CD4-positive, alpha-beta T cell treated with Interleukin-21 for 1 hour (primary cell): Measurements from ENCODE around the gene CHRNG.
"Not testable (repeated sequence)": the region's sequence is repeated elsewhere in the genome, so short reads cannot be mapped to it uniquely, and the experiment has no call there.

Experiments used
- DNase-seq: peaks from one replicate; pipeline ENCODE4 v3.0.0-alpha.2; 2020

CHRNG gene

DNA sequence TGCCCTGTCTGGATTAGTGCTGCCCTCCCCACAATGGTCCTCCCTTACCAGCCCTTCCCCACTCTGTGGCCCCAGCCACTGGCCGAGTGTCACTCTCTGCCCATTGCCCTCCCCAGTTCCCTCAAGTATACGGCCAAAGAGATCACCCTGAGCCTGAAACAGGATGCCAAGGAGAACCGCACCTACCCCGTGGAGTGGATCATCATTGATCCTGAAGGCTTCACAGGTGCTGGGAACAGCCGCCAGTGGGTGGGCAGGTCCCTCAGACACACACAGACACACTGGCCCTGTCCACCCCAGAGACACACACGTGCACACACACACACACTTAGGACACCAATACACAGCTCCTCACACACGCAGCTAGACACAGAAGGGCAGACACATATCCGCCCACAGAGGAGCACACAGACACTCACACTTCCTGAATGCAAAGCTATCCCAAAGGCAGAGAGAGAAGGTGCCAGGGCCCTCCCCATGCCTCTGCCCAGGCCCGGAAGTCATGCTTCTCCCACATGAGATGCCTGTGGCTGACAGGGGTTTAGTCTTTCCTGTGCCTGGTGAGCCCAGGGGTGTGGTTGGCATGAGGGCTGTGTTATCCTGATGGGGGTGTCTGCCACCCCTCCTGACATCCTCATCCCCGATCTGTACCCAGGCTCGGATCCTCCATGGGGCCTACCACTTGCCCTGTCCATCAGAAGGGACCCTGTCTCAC lies 10.6 kb upstream of the CHRNG start:
- DNase-seq: no peak

GRCh38 chr2:232529806-232530547 lies 9.5 kb upstream of the CHRNG start:
- no peak for DNase-seq

GRCh38 chr2:232530626-232531260 lies 8.7 kb upstream of the CHRNG start:
- DNase-seq: no peak

DNA sequence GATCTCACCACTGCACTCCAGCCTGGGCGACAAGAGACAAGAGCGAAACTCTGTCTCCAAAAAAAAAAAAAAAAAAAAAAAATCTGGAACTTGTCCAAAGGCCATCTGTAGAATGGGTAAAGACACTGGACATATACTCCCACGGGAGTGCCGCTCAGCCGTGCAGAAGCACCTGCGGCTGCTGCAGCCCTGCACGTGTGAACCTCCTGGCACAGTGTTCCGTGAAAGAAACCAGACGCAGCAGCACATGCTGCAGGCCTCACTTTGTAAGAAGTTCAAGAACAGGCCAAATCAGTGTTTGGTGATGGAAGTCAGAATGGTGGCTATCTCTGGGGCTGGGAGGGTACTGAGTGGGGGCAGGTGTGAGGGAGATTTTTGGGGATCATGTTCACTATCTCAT lies 7.1 kb upstream of the CHRNG start:
- DNase-seq: no peak

DNA sequence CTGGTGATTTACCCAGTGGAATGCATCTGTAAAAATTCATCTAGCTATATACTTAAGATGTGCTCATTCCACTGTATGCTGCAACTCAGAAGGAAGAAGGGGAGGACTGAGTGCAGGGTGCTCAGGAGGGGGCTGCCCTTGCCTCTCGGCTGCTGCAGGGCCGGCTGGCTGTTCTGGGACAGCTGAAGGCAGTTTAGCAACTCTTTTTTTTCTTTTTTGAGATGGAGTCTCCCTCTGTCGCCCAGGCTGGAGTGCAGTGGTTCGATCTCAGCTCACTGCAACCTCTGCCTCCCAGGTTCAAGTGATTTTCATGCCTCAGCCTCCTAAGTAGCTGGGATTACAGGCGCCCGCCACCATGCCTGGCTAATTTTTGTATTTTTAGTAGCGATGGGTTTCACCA lies 6.7 kb upstream of the CHRNG start:
- DNase-seq: not testable (repeated sequence)

GRCh38 chr2:232533944-232534710 lies 5.4 kb upstream of the CHRNG start:
- DNase-seq: no peak

DNA sequence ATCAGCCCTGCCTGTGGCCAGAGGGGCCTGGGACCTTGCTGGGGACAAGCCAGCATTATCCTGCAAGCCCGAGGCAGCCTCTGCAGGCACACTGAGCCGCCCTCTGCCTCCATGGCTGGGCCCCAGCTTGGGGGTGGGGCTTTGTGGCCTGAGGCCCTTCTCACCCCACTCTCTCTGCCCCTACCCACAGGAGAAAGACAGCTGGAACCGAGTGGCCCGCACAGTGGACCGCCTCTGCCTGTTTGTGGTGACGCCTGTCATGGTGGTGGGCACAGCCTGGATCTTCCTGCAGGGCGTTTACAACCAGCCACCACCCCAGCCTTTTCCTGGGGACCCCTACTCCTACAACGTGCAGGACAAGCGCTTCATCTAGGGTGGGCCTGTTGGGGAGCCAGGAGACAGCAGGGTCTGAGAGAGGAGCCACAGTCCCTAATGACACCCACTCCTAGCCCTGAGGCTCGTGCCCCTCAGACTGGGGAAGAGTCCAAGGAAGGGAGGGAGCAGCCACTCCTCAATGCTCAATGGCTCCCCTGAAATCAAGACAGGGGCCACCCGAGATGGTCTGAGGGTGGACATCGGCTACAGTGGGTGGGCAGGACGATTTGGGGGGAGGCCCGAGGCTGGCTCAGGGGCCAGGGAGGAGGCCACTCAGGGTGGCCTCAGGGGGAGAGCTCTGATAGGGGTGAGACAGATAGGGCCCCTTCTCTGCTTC lies 4.4 kb upstream of the CHRNG start:
- no peak for DNase-seq

GRCh38 chr2:232535761-232536530 lies 3.5 kb upstream of the CHRNG start:
- no peak for DNase-seq

- no peak for DNase-seq
Measured at GRCh38 chr2:232537079-232537478, 2.4 kb upstream of the CHRNG start.

DNA sequence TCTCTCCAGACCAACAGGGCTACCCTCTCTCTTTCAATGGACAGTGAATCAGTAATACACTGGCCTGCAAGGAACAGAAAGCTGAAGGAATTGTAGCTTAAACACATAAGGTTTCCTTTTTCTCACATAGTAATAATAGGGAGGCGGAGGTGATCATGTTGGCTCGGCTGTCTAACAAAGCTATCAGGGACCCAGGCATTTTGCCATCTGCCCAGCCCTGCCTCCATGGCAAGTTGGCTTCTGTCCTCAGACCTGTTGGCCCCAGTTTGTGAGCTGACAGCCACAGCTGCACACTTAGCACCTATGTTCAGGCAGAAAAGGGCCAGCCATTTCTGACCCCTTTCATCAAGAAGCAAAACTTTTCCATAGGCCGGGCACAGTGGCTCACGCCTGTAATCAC lies 2.0 kb upstream of the CHRNG start:
- DNase-seq: no peak

- no peak for DNase-seq
Measured at GRCh38 chr2:232538671-232539070, 821 bp upstream of the CHRNG start.

DNA sequence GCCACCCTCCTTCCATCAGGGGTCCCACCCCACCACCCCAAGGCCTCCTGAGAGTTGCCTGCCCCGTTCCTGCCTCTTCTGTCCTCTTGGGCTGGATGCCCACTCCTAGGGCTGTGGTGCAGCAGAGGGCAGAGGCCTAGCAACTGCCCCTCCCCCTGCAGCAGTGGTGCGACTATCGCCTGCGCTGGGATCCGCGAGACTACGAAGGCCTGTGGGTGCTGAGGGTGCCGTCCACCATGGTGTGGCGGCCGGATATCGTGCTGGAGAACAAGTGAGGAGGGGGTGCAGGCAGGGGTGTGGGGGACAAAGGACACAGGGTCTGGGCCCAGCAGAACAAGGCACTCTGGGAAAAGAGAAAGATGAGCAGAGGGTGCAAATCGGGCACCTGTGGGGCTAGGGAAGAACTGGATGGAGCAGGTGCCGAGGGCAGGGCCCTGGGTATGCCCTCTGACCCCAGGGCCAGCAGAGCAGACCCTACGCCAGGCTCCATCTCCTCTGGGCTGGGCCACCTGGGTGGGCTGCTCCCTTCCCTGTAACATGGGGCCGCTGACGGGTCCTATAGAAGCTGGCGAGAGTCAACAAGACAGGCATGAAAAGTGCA lies 1.0 kb downstream of the CHRNG start:
- no peak for DNase-seq

DNA sequence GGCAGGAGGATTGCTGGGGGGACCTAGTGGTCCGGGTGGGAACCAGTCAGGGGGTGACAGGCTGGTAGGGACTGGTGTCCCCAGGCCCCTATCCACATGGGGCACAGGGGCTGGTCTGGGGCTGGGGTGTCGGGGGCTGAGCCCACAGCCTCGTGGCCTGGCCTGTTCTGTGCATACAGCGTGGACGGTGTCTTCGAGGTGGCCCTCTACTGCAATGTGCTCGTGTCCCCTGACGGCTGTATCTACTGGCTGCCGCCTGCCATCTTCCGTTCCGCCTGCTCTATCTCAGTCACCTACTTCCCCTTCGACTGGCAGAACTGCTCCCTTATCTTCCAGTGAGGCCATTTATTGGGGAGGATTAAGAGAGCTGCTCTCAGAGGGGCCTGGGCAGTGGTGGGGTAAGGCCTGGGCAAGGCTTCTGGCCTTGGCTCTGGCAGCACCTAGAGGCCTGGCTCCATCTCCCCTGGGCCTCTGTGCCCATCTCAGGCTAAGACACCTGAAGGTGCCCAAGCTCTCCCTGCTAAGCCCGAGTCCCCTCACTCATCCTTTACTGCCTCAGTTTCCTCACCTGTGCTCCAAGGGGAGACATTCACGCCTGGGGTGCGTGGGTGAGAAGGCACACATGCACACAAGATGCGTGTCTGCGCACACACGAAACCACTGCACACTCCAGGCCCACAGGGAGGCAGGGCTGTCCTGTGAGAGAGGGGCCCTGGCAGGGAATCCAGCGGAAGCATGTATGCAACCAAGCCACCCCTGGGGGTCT lies 1.9 kb downstream of the CHRNG start:
- no peak for DNase-seq

- no peak for DNase-seq
Measured at GRCh38 chr2:232541961-232542714, 2.6 kb downstream of the CHRNG start.

- no peak for DNase-seq
Measured at GRCh38 chr2:232542715-232543467, 3.4 kb downstream of the CHRNG start.

GRCh38 chr2:232543491-232543890 lies 4.0 kb downstream of the CHRNG start:
- DNase-seq: no peak

DNA sequence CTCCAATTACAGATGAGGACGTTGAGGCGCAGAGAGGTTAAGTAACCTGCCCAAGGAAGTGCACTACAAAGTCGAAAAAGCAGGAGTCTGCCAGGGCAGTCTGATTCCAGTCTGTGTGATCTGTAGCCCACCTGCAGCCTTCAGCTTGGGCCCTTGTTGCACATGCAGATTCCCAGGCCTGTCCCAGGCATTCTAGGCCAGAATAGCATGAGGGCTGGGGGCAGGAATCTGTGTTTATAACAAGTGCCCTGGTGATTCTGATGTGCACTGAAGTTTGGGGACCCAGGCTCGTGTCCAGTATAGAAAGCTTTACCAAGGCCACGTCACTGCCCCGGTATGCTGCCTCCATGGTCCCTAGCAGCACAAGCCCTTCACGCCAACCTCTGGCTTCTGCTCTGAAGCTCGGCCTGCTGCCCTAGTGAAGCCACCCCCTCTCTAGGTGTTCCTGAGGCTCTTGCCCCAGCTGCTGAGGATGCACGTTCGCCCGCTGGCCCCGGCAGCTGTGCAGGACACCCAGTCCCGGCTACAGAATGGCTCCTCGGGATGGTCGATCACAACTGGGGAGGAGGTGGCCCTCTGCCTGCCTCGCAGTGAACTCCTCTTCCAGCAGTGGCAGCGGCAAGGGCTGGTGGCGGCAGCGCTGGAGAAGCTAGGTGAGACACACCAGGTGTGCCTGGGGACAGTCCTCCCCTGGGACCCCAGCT lies 4.6 kb downstream of the CHRNG start:
- DNase-seq: no peak

DNA sequence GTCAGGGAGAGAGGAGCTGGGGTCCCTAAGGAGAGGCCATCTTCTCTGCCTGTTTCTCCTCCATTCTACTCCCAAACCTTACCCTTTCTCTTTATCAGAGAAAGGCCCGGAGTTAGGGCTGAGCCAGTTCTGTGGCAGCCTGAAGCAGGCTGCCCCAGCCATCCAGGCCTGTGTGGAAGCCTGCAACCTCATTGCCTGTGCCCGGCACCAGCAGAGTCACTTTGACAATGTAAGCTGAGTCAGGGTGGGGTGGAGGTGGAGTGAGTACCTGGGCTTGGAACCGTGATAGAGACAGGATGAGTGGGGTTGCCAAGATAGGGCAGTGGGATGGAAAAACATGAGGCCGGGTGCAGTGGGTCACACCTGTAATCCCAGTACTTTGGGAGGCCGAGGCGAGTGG lies 5.2 kb downstream of the CHRNG start:
- no peak for DNase-seq
